ENCODE data around the gene C4A.
"Not testable (repeated sequence)": the region's sequence is repeated elsewhere in the genome, so short reads cannot be mapped to it uniquely, and the experiment has no call there.

Gene C4A

DNA sequence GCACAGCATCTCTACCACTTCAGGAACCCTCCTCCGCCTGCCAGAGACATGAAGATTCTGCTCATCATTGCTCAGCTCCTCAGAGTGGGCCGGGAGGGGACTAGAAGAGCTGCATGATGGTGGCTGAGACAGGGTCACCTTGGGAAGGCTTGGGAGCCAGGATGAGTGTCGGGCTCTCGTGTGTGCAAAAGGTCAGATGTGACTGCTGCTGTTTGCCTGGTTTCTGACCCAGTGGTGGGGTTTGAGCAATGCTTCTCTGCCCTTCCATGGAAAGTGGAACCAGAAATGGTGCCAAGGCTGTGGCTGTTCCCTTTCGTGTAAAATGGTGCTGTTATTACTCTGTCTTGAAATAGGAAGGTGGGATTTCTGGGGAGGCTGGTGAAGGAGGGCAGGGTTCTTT is 859 bp upstream of the C4A start:
- DNase-seq = not testable (repeated sequence)

DNA sequence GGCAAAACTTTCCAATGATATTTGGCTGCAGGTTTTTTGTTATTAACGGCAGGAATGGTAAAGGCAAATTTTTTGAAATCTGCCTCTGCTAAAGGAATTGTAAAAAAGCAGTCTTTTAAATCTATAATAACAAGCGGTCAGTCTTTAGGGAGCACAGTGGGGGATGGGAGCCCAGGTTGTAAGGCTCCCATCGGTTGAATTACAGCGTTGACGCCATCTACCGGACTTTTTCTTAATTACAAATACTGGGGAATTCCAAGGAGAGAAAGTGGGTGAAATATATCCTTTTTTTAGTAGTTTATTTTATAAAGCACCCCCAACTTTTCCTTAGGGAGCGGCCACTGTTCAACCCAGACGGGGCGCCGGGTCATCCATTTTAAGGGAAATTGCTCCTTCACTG is 7.5 kb downstream of the C4A start:
- DNase-seq = not testable (repeated sequence)

DNA sequence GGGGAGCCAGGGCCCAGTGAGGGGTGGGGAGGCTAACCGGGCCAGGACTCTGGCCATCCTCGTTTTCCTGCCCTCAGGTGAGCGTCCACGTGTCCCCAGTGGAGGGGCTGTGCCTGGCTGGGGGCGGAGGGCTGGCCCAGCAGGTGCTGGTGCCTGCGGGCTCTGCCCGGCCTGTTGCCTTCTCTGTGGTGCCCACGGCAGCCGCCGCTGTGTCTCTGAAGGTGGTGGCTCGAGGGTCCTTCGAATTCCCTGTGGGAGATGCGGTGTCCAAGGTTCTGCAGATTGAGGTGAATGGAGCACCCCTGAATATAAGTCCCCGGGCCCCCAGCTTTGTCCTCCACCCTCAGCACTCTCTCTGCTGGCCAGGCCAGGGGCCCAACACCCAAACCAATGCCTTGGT is 12.6 kb downstream of the C4A start:
- not testable (repeated sequence) for DNase-seq

DNA sequence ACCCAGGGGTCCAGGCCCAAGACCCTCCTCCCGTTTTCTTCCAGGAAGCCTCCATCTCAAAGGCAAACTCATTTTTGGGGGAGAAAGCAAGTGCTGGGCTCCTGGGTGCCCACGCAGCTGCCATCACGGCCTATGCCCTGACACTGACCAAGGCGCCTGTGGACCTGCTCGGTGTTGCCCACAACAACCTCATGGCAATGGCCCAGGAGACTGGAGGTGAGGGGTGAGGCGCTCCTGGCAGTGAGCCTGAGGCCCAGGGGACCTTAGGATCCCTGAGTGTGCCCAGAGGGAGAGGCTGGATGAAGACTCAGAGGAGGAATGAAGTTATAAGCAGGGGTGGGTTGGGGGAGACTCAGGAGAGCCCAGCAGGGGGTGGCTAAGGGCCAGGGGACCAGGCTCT is 14.5 kb downstream of the C4A start:
- DNase-seq = not testable (repeated sequence)

DNA sequence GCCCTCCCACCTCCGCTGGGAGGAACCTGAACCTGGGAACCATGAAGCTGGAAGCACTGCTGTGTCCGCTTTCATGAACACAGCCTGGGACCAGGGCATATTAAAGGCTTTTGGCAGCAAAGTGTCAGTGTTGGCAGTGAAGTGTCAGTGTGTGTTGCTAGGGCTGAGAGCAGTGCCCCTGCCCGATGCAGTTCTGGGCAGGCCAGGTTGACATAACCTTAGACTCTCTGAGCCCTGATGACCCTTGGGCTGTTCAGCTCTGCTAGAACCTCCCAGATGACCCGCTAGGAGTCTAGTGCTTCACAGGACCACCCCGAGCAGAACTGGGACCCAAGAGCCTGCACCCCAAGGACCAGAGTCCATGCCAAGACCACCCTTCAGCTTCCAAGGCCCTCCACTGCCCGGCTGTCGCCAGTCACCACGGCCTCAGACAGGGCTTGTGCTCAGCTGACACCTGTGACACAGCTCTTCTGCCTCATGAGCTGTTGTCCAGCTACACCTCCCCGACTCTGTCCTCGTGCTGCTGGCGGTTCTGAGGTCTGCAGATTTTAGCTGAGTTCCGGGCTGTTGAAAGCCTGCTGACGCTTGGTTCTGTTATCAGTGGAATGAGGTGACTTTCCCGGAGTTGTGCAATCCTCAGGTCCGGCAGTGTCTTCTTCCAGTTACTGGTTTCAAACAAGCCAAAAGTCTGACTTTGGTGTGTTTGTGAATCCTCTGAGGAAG is 20.9 kb downstream of the C4A start:
- DNase-seq = not testable (repeated sequence)

DNA sequence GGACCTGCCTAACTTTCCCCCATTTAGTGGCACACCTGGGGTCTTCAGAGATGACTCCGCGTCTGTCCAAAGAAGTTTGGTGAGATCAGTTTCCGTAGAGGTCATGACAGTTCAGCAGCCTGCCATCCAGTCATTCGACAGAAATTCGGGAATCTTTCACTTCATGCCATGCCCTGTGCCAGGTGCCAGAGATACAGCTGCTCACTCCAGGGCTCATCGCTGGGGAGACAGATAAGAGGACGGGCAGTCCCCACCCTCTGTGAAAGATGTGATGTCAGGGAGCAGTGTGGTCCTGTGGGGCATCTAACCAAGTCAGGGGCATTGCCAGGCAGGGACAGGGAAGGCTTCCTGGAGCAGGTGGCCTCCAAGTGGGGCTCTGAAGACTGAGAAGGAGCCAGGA is 21.4 kb downstream of the C4A start:
- DNase-seq = not testable (repeated sequence)

DNA sequence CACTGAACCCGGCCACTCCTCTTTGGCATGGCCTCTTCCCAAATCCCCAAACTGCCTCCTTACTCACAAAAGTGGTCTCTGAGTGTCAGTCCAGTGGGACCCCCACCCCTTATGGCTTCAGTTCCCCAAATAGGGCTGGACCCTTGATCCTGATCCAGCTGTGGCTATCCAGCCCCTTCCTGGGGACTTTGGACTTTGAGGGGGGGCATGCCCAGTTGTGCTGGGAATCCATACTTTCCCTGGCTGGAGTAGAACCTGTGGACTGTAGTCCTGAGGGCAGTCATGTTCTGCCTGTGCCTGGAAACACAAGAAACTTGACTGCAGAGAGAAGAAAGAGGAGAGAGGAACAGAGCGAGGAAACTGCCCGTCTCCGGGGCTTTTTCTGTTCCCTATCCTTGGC is 22.5 kb downstream of the C4A start:
- not testable (repeated sequence) for DNase-seq

DNA sequence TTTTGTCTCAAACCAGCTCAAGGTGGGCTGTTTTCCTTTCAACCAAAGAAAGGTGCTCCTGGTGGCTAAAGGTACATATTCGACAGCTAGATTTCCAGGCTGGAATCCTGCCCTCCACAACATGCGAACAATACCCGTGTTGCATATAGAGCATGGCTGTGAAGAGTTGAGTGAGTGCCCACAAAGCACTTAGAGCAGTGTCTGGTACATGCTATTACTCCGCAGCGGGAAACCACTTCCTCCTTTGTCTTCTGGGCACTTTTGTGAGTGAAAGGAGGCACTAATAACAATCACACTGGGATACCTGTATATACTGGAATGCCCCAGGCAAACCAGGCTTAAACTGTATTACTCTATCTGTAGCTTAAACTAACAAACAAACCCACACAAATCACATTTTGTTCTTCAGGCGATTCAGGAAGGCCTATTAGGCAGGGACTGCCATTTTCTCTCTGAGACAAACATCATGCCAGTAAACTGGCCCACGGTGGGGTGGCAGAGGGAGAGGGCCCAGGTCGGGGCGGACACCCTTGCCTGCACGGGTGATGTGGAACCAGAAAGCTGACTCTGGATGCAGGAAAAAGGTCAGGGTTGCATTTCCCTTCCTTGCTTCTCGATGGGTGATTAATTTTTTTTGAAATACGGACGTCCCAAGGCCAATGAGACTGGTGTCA is 23.1 kb downstream of the C4A start:
- DNase-seq = not testable (repeated sequence)

DNA sequence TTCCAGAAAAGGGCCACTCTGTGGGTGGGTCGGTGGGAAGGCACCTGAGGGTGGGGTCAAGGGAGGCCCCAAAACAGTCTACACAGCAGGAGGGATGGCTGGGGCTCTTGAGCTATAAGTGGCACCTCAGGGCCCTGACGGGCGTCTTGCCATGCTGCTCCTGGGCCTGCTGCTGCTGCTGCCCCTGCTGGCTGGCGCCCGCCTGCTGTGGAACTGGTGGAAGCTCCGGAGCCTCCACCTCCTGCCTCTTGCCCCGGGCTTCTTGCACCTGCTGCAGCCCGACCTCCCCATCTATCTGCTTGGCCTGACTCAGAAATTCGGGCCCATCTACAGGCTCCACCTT is 23.7 kb downstream of the C4A start:
- DNase-seq = not testable (repeated sequence)

DNA sequence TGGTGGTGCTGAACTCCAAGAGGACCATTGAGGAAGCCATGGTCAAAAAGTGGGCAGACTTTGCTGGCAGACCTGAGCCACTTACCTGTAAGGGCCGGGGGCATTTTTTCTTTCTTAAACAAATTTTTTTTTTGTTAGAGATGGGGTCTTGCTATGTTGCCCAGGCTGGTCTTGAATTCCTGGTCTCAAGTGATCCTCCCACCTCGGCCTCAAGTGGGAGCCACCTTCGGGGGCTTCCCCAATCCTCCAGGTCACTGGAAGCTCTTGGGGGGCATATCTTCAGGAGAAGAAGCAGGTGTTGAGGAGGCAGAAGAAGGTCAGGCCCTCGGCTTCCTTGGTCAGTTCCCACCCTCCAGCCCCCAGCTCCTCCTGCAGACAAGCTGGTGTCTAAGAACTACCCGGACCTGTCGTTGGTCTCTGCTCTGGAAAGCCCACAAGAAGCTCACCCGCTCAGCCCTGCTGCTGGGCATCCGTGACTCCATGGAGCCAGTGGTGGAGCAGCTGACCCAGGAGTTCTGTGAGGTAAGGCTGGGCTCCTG is 24.2 kb downstream of the C4A start:
- DNase-seq = not testable (repeated sequence)

DNA sequence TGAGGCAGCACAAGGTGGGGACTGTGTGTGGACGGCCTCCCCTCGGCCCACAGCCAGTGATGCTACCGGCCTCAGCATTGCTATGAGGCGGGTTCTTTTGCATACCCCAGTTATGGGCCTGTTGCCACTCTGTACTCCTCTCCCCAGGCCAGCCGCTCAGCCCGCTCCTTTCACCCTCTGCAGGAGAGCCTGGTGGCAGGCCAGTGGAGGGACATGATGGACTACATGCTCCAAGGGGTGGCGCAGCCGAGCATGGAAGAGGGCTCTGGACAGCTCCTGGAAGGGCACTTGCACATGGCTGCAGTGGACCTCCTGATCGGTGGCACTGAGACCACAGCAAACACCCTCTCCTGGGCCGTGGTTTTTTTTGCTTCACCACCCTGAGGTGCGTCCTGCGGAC is 25.2 kb downstream of the C4A start:
- not testable (repeated sequence) for DNase-seq

DNA sequence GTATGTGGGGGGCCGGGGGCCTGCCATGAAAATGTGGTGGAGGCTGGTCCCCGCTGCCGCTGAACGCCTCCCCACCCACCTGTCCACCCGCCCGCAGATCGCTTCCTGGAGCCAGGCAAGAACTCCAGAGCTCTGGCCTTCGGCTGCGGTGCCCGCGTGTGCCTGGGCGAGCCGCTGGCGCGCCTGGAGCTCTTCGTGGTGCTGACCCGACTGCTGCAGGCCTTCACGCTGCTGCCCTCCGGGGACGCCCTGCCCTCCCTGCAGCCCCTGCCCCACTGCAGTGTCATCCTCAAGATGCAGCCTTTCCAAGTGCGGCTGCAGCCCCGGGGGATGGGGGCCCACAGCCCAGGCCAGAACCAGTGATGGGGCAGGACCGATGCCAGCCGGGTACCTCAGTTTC is 26.2 kb downstream of the C4A start:
- DNase-seq = not testable (repeated sequence)

DNA sequence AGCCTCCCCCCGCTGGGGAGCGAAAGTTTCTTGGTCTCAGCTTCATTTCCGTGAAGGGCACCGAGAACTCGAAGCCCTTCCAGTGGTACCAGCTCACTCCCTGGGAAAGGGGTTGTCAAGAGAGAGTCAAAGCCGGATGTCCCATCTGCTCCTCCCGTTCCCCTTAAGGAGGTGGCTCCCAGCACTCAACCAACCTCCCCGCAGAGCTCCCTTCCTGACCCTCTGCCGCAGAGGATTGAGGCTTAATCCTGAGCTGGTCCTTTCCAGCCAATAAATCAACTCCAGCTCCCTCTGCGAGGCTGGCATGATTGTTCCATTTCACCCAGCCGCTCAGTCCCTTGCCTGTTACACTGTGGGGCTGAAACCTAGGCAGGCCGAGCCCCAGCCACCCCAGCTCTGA is 26.8 kb downstream of the C4A start:
- DNase-seq = peak; percentile 77 to 85

DNA sequence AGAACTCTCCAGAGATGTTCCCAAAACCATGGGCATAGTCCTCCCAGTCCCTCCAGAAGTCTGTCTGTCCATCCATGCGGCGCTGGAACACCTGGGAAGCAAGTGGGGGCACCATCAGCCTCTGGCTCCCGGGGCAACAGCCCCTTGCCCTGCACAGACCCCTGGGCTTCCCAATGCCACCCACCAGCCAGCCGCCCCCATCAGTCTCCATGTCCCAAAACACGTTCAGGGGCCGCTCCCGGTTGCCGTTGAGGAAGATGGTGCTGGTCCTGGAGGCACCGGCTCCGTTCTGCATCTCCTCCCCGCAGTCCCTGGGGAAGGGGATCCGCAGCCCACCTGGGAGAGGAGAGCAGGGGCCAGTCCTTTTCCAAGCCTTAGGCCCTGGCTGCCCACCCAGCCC is 27.7 kb downstream of the C4A start:
- DNase-seq = not testable (repeated sequence)

DNA sequence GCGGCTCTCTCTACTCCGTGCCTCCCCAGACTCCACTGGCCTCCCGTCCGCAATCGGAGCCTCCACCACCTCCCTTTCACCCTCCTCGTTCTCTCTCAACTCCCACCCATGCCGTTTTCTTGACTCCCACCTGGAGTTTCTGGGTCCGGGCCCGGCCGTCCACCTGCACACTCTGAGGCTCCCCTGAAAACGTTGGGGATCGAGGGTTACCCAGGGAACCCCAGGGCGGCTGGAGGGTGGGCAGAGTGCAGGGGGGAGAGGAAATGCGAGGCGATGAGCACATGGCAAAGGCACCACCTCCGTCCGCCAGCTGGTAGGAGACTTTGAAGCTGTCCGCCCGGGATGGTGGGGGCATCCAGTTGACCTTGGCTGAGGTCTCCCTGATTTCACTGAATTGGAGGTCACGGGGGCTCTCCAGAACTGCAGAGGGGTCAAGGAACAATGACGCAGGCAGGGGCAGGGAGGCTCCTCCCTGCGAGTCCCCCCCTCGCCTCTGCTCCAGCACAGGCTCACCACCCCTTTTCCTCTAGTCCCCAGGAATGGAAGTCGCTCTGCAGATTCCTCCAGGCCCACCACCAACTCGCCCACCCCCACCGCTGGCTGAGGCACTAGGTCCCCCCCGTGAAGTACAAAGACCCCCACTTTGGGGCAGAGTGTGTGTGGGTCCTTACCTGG is 29.1 kb downstream of the C4A start:
- DNase-seq = not testable (repeated sequence)

DNA sequence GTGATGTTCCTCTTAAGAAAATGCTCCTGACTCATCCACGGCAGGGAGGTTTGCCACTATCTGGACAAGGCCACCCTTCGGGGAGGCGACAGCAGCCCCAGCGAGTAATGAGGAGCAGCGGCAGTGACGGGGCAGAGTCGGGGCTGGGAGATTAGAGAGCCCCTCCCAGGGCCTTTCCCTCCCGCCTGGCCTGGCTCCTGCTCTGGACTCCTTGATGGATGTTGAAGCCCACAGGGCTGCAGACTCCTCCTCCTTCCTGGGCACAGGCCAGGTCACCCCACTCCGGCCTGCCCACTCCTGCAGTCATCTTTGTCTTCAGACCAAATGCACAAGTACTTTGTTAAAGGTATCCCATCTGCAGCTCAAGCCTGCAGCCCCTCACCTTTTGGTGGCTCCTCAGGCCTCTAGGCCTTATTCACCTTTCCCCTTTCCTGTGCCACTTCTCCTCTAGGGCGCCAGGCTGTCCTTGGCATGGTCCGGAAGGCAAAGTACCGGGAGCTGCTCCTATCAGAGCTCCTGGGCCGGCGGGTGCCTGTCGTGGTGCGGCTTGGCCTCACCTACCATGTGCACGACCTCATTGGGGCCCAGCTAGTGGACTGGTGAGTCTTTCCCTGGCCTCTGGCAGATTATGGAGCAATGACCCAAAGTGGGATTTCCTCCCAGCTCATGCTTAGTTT is 31.2 kb downstream of the C4A start:
- DNase-seq = not testable (repeated sequence)

DNA sequence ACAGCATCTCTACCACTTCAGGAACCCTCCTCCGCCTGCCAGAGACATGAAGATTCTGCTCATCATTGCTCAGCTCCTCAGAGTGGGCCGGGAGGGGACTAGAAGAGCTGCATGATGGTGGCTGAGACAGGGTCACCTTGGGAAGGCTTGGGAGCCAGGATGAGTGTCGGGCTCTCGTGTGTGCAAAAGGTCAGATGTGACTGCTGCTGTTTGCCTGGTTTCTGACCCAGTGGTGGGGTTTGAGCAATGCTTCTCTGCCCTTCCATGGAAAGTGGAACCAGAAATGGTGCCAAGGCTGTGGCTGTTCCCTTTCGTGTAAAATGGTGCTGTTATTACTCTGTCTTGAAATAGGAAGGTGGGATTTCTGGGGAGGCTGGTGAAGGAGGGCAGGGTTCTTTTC is 31.9 kb downstream of the C4A start:
- DNase-seq = not testable (repeated sequence)

DNA sequence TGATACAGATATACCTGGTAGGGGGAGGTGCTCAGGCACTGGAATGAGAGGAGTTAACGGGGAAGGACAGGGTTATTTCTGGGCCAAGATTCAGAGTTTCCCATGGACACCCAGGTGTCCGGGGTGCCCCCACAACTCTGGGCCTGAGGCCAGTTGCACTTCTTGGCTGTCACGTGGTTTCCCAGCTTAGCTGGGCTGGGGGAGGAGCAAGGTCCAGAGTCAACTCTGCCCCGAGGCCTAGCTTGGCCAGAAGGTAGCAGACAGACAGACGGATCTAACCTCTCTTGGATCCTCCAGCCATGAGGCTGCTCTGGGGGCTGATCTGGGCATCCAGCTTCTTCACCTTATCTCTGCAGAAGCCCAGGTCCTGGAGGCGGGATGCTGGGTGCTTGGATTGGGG is 32.7 kb downstream of the C4A start, which contains the start of gene C4B:
Gene C4B (plus strand): TSS at position 249 of the 400 bp plus-strand sequence. CDS start 51 bp downstream, at position 300.
- not testable (repeated sequence) for DNase-seq

DNA sequence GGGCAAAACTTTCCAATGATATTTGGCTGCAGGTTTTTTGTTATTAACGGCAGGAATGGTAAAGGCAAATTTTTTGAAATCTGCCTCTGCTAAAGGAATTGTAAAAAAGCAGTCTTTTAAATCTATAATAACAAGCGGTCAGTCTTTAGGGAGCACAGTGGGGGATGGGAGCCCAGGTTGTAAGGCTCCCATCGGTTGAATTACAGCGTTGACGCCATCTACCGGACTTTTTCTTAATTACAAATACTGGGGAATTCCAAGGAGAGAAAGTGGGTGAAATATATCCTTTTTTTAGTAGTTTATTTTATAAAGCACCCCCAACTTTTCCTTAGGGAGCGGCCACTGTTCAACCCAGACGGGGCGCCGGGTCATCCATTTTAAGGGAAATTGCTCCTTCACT is 40.2 kb downstream of the C4A start:
- DNase-seq = not testable (repeated sequence)

DNA sequence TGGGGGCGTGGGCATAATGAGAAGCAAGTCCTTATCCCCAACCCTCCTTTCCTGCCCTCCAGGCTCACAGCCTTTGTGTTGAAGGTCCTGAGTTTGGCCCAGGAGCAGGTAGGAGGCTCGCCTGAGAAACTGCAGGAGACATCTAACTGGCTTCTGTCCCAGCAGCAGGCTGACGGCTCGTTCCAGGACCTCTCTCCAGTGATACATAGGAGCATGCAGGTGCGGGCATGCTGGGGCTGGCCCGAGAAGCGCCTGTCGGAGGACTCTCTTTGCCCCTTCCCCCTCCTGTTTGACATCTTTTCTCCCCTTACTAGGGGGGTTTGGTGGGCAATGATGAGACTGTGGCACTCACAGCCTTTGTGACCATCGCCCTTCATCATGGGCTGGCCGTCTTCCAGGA is 46.8 kb downstream of the C4A start:
- not testable (repeated sequence) for DNase-seq

DNA sequence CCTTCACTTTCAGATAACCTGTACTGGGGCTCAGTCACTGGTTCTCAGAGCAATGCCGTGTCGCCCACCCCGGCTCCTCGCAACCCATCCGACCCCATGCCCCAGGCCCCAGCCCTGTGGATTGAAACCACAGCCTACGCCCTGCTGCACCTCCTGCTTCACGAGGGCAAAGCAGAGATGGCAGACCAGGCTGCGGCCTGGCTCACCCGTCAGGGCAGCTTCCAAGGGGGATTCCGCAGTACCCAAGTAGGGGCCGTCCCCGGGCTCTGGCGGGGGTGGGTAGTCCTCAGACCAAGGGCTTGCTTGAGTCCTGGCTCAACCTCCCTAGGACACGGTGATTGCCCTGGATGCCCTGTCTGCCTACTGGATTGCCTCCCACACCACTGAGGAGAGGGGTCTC is 47.7 kb downstream of the C4A start:
- not testable (repeated sequence) for DNase-seq

DNA sequence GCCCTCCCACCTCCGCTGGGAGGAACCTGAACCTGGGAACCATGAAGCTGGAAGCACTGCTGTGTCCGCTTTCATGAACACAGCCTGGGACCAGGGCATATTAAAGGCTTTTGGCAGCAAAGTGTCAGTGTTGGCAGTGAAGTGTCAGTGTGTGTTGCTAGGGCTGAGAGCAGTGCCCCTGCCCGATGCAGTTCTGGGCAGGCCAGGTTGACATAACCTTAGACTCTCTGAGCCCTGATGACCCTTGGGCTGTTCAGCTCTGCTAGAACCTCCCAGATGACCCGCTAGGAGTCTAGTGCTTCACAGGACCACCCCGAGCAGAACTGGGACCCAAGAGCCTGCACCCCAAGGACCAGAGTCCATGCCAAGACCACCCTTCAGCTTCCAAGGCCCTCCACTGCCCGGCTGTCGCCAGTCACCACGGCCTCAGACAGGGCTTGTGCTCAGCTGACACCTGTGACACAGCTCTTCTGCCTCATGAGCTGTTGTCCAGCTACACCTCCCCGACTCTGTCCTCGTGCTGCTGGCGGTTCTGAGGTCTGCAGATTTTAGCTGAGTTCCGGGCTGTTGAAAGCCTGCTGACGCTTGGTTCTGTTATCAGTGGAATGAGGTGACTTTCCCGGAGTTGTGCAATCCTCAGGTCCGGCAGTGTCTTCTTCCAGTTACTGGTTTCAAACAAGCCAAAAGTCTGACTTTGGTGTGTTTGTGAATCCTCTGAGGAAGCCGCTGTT is 53.6 kb downstream of the C4A start:
- DNase-seq = not testable (repeated sequence)

All from NCI-H524 (cell line).